COLO829 (cell line): ENCODE data around the gene SEPTIN8.
"Not testable (repeated sequence)": the region's sequence is repeated elsewhere in the genome, so short reads cannot be mapped to it uniquely, and the experiment has no call there.

Source experiments
- DNase-seq: peaks from one replicate; pipeline ENCODE4 v3.0.0; 2012; ENCODE audit warnings: low spot score

SEPTIN8 gene

DNA sequence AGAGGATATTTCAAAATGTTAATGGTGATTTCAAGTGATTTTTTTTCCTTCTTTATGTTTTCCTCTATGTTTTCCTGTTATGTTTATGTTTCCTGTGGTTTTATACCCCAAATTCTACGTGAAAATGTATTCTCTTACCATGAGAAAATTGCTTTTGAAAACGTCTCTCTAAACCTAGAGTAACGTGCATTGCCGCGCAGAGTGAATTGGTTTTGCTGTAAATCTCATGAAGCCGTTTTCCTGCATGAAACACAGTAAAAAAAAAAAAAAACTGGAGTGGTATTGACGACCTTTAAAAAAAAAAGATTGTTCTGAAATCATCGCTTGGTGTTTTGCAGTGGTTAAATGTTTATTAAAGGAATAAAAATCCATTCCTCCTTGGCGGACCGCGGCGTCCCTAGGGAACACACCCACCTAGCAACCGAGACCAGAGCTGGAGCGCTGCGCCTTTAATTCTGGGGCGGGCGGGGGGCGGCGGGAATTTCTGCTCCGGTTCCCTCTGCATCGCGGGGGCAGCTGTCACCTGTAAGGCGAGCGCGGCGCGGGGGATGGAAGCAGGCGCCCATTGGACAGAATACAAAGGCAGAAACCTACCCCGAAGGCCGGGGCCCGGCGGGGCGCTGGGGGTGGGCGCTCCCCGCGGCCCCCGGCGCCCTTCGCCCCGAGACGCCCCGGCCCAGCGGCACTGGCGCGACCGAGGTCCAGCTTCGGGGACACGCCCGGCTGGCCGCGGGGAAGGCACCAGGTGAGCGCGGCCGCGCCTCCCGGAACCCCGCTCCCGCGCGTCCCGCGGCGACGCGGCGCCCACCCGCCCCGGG lies 36.0 kb upstream of the SEPTIN8 start, which contains the start of gene SOWAHA:
SOWAHA (plus strand) TSS at position 522 of the 818 bp plus-strand sequence. CDS start 320 bp downstream, outside the sequence.
- DNase-seq = no peak

DNA sequence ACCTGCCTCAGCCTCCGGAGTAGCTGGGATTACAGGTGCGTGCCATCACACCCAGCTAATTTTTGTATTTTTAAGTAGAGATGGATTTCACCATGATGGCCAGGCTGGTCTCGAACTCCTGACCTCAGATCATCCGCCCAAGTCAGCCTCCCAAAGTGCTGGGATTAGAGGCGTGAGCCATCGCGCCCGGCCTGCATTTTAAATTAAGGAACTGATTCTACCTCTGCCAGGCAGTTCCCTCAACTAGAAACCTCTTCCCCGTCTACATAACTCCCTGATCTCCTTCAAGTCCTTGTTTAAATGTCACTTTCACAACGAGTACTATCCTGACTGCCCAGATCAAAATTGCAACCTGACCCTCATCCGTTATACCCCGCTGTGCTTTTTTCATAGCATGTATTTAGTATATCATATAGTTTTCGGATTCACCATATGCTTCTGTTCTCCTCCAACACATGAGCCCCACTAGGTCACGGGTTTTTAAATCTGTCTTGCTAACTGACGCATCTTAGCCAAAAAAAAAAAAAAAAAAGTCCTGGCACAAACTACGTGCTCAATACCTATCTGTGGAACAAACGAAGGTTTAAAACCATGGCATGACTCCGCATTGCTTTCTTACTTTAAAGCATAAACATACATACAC lies 35.2 kb upstream of the SEPTIN8 start:
- no peak for DNase-seq

DNA sequence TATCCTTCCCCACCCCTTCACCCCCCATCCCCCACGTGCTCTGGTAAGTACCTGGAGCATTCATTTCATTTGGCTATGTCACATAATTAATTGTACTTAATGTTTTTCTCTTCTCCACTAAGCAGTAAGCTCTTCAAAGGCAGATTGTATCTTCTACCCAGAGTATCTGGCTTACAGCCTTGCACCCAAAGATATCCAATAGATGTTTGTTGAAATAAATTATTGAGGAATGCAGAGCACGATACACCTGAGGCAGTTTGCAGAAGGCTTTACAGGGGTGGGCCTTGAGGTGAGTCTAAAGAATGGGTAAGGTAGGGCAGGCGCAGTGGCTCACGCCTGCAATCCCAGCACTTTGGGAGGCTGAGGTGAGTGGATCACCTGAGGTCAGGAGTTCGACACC lies 33.6 kb upstream of the SEPTIN8 start:
- no peak for DNase-seq

DNA sequence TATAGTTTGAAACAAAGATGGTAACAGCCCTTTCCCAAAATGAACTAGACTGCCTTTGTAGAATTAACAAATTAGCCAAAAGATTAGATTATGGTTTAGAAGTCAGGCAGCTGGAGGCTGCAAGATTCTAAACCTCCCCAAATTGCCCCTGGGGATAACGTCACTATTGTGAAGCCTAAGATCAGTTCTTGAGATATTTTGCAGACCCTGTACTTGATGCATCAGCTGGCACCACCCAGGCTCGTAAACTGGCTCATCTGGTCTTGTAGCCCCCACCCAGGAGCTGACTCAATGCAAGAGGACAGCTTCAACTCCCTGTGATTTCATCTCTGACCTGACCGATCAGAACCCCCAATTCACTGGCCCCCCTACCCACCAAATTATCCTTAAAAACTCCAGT lies 31.8 kb upstream of the SEPTIN8 start:
- DNase-seq = no peak

DNA sequence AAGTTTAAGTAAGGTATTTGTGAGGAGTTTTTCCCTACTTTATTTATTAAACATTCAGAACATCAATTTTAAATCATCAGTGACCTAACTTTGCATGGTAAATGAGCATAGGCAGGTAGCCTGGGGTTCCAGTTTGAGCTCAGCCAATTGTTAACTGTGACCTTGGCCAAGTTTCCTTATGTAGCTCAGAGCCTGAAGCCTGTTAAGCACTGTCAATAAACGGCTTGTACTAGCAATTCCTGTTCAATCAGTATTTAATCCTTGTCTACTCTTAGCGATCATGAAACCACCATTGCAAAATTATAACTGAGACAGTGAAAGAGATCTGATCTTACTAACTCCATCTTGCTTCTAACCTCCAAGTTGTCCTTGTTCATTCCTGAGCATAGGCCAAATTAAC lies 31.4 kb upstream of the SEPTIN8 start:
- no peak for DNase-seq

DNA sequence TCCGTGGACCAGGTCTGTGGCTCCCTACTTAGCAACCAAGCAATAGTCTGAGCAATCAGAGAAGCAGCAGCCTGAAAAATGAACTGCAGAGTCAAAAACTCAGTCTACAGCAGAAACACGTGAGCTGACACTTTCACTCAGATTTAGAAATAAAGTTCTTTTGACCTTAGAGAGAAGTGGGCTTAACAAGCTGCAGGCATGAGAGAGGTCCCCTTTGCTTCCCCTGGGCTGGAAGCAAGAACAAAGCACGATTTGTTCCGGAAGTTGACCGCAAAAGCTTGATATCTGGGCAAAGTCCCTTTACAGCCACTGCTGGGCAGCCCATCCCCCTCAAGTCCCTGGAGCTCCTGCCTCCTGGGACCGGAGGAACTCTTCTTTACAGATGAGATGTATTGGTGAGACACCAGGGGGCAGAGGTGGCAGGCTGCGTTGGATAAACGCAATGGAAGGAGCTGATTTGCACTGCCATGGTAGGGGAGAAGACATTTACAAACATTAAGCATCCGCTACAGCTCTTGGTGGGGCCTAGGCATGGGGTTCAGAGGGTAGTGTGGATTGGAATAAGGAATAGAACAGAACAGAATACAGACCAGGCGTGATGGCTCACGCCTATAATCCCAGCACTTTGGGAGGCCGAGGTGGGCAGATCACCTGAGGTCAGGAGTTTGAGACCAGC lies 30.3 kb upstream of the SEPTIN8 start:
- DNase-seq = peak; percentile 89

DNA sequence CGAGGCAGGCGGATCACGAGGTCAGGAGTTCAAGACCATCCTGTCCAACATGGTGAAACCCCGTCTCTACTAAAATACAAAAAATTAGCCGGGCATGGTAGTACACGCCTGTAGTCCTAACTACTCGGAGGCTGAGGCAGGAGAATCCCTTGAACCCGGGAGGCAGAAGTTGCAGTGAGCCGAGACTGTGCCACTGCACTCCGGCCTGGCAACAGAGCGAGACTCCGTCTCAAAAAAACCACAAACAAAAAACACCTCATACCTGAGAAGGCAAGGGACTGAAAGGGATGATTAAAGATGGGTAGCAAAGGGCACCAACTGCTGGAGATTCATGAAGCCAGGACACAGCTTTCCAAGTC lies 29.7 kb upstream of the SEPTIN8 start:
- not testable (repeated sequence) for DNase-seq

DNA sequence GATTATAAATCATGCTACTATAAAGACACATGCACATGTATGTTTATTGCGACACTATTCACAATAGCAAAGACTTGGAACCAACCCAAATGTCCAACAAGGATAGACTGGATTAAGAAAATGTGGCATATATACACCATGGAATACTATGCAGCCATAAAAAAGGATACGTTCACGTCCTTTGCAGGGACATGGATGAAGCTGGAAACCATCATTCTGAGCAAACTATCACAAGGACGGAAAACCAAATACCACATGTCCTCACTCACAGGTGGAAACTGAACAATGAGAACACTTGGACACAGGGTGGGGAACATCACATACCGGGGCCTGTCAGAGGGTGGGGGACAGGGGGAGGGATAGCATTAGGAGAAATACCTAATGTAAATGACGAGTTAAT lies 28.8 kb upstream of the SEPTIN8 start:
- DNase-seq = not testable (repeated sequence)

DNA sequence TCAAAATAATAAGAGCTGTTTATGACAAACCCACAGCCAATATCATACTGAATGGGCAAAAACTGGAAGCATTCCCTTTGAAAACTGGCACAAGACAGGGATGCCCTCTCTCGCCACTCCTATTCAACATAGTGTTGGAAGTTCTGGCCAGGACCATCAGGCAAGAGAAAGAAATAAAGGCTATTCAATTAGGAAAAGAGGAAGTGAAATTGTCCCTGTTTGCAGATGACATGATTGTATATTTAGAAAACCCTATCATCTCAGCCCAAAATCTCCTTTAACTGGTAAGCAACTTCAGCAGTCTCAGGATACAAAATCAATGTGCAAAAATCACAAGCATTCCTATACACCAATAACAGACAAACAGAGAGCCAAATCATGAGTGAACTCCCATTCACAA lies 27.2 kb upstream of the SEPTIN8 start:
- DNase-seq = not testable (repeated sequence)

DNA sequence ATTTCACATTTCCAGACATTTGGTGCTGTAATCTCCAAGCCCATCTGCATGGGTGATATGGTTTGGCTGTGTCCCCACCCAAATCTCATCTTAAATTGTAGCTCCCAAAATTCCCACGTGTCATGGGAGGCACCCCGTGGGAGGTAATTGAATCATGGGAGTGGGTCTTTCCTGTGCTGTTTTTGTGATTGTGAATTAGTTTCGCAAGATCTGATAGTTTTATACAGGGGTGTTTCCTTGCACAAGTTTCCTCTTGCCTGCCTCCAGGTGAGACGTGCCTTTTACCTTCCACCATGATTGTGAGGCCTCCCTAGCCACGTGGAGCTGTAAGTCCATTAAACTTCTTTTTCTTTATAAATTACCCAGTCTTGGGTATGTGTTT lies 25.6 kb upstream of the SEPTIN8 start:
- not testable (repeated sequence) for DNase-seq

DNA sequence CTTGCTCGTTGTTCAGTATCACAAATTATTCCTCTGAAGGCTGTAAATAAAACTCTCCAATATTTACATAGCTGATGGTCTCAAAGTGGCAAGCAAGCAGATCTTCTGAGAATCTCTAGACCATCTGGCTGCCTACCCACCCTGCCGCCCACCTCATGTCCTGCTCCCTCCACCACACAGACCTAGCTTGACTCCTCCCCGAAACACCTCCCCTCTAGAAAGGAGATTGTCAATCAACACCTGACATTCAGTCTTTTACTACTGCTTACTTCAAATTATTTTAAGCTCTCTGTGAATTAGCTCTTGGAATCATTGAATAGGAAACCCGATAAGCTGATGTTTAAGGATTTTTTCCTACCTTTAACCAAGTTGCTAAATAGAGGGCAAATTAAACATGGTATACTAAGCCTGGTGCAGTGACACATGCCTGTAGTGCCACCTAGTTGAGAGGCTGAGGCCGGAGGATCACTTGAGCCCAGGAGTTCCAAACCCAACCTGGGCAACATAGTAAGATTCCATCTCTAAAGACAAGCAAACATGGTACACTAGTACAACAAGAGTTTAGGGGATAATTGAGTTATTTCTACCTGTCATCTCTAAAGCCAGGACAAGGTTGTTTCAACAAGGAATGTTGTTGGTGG lies 25.1 kb upstream of the SEPTIN8 start:
- no peak for DNase-seq

DNA sequence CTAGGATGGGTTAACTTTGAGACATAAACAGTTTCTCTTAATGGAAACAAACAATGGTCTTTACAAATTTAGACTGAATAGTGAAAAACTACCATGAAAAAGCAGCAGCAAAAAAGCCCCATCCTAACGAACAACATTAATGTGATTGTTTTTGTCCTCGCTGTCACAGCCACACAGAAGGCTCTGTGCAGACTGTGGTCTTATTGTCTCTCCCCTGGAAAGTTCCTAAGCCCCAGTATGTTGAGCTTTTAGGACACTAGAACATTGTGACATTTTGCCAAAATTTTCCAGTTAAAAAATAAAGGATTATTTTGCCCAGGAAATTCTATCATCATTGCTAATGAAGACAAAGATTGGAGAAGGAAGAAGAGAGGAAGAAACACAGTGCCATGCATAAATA lies 23.5 kb upstream of the SEPTIN8 start:
- no peak for DNase-seq

DNA sequence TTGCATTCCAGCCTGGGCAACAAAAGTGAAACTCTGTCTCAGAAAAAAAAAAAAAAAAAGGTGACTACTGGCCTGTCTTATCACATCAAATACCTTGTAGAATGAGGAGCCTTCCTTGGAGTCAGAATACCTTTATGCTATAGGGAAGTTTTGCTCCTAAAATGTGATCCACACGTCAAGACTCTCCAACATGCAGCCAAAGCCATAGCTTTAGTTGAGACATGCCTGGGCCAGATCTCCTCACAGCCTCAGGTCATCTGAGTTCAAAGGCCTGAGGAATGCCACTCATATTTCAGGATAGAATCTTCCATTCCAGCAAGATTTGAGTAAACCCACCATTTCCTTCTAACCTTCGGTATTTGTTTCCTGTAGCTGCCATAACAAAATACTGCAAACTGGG lies 22.4 kb upstream of the SEPTIN8 start:
- no peak for DNase-seq

DNA sequence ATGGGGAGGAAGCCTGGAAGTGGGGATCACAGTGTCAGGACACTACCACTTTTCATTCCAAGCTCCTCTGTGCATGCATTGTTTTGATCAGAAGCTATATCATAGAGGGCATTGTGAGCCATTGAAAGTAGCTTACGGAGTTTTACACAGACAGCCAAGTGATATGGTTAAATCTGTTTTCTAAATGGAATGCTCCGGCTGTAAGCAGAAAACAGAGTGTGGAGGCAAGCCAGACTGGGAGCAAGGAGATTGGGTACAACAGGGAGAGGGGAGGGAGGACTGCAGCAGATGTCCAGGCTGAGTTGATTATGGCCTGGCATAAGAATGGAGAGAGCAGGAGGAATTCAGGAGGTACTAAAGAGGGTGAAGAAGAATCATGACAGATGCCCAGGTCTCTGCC lies 20.6 kb upstream of the SEPTIN8 start:
- DNase-seq = no peak

DNA sequence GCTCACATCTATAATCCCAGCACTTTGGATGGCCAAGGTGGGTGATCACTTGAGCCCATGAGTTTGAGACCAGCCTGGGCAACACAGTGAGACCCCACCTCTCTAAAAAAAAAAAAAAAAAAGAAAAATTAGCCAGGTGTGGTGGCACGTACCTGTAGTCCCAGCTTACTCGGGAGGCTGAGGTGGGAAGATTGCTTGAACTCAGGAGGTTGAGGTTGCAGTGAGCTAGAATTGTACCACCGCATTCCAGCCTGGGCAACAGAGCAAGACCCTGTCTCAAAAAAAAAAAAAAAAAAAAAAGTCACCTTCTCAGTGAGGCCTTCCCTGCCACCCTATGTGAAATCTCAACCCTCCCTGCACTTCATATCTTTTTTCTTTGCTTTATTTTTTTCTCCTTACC lies 14.0 kb upstream of the SEPTIN8 start:
- no peak for DNase-seq

DNA sequence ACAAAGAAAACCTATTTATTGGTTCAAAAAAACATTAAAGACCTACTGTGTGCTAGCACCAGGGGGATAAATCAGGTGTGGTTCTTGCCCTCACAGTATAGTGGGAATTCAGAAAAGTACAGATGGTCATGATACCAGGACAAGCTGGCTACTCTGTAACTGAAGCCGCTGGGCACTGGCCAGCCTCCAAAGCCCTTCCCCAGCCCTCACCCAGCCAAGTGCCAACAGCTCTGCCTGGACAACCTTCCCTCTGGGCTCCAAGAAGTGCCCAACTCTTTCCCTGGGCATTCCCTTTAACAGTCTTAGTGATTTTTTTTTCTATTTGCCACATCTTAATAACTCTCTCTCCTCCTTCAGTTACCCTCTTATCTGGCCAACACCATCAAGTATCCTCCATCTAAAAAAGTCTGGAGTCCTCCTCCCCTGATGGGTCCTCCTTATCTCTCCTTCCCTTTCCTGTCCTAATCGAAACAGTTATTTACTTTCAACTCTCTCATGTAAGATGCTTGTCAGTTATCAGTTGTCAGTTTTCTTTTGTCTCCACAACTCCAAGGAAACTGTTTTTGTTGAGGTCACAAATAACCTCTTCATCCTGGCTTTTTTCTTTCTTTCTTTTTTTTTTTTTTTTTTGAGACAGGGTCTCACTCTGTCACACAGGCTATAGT lies 13.3 kb upstream of the SEPTIN8 start:
- no peak for DNase-seq

DNA sequence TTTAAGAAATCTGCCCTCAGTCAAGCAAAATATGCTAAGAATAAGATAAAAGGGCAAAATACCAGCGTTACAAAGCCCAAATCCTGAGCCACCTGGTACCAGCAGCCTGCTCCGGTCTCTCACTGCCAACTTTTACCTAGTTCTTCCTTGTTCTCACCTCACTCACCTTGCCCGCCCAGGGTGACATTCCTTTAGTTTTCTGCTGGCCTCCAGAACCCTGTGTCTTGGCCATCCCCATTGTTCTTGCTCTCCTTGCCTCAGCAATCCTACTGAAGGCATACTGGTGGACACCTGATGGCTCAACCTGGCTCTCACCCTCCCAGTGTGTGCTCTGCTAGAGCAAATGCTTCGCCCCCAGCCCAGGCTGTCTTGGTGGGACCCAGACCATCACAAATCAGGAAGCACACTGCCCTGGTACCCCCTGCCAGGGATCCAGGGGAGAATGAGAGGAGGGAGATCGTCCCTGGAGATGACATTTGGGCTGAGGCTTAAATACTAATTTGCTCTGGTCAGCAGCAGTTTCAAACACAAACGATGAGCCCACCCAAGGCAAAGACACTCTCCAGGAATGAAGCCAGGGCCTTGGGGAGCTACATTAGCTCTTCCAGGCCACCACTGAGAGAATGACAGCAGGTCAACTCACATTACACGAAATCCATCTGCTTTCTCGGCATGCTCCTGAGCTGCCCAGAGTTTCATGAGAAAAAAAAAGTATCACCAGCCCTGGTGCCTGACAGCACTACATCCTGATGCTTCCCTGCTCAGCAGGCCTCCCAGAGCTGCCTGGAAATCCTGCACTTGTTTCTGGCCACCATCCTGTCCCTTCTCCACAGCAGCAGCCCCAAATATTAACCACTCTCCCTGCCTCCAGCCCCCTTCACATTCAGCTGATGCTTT lies 12.2 kb upstream of the SEPTIN8 start:
- no peak for DNase-seq

DNA sequence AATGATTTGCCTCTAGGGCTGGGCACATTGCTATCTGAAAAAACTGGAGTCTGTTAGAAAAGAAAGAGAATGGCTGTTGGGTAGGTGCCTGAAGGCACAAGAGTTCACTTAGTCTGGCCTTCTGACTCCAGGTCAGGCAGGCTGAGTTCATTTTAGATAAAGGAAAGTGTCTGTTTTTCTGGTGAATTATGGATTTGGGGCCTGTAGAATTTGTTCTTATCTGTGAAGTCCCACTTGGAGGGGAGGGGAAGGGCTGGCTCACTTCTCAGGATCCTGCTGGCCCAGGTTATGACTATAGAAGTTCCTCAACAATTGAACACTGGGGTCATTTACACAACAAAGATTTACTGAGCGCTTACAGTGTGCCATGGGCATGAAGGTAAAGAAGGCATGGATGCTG lies 11.5 kb upstream of the SEPTIN8 start:
- DNase-seq = no peak

DNA sequence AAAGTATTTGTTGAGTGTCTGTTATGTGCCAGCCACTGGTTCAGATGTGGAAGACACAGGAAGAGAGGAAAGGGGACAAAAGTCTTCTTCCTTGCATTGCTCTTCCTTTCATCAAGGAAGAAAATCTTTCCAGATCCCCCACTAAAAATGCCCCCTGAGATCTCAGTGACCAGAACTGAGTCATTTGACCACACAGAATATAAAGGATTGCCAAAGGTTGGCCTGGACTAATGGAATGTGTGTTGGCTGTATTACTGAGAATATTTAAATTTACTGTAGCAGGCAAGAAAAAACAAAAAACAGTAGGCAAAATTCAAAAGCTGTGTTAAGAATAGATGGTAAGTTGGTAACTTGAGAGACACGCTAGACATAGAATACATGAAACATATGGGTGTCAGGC lies 10.0 kb upstream of the SEPTIN8 start:
- no peak for DNase-seq

DNA sequence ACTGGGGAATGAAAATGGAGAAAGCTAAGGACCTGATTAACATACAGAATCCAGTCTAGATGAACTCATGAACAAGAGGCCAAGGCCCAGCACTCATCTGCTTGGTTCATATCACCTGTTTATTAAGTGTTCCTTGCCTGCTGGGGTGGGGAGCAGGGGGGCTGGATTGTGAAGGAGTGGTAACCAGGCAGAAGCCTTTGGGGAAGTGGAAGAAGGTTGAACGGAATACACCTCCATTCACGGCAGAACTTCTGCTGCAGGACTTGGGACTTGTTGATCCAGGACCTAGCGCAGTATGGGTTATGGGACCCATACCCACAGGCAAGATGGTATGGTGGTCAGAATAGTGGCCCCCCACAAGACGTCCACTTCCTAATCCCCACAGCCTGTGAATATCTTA lies 8.8 kb upstream of the SEPTIN8 start:
- no peak for DNase-seq

DNA sequence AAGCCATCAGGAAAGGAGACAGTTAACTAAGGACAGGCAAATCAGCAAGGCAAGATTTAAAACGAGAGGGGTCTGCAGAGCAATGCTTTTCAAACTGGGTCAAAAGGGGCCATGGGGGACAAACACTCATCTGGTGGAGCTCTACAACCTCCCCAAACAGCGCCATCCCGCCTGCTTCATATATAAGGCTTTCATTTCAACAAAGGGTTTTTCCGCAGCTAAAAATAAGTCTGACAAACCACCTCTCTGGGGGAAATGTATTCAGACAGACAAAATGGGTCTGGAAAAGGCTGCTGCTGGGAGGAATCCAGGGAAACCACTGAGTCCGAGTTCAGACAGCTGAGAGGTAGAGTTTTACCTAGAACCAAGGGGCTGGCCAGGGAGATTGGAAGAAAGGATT lies 8.3 kb upstream of the SEPTIN8 start:
- no peak for DNase-seq
